ENCODE measurements around the gene LHFPL2.
A peak's percentile ranks its signal among the peaks of the same experiment; 100 is the strongest.

LHFPL2 gene

GRCh38 chr5:78597068-78597973, 51.3 kb downstream of the LHFPL2 start:
- DNase-seq (ENCODE audit: low spot score) (no peak), FAIRE-seq (no peak)

GRCh38 chr5:78595458-78595921, 53.1 kb downstream of the LHFPL2 start:
- no peak for DNase-seq (ENCODE audit: low spot score)
- no peak for FAIRE-seq

DNA sequence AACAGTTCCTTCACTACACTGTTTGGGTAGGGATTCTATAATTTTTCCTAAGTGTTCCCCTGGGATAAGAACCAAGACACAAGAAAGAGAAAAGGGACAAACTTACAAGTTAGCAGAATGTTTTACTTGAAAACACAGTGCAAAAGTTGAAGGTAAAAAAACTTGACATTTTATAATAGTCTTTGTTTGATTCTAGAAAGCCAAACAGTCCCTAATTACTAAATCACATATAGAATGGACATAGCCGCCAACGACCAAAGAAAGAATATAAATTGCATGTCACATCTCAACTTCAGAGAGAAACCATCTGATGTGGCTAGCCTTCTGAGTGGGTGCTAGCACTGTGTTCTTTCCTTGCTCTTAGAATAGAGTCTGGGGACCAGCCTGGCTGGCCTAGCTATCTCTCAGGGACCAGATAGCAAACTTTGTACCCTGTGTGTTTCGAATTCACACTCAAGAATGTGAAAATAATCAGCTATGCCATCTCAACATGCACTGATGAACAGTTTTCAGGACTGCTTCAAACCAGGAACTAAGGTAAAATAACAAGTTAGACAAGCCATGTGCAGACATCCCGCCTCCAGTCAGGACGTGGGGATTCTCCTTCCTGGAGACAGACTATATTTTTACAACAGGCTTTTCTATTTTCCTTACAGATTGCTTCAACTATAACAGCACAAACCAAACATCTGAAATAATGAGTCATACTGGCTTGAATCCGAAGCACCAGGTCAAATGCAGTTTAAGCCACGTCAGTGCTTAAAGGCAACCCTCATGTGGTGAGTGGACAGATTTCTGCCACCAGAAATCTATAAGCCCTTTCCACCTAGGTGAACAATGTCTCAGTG, 53.7 kb downstream of the LHFPL2 start:
- FAIRE-seq = no peak
- peak; percentile 72 for DNase-seq (ENCODE audit: low spot score)

GRCh38 chr5:78594021-78594420, 54.6 kb downstream of the LHFPL2 start:
- DNase-seq (ENCODE audit: low spot score) (no peak), FAIRE-seq (no peak)

DNA sequence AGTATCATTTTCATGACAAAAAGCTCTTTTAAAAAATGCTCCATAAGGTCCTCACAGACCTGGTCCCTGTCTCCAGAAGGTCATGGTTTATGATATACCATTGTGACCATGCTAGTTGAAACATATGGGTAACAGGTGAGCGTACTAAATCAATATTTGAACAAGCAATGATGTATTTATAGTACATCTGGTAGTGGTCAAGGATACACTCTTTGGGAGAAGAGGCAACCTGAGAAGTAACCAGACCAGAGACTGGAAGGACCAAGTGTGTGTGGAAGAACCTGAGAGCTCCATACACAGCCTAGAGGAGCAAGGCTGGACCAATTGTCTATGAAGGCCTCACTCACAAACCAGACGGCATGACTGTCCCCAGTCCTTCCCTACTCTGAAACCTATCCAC, 55.1 kb downstream of the LHFPL2 start:
- DNase-seq (ENCODE audit: low spot score) = no peak
- FAIRE-seq = no peak

DNA sequence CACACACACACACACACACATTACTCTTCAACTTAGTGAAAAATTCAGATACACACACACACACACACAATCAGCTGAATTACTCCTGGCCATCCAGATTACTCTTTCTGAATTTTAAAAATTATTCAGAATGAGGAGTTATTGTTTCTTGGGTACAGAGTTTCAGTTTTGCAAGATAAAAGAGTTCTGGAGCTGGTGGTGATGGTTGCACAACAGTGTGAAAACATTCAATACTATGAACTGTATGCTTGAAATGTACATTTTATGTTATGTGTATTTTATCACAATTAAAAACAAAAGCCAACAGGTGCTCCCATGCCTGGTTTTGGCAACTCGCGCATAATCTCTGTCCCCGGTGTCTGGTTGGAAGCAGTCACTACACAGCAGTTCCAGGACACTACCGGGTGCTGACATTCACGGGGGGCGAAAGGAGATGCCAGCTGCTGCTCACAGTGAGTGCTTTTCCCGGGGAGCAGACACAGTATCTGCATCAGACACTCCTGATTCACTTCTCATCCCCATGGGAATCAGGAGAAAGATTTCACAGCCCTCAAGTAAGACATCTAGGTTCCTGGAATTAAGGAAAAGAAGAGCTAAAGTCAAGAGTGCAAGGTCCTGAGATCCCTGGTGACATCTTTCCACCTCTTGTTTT, 55.7 kb downstream of the LHFPL2 start:
- no peak for FAIRE-seq
- DNase-seq (ENCODE audit: low spot score) = no peak

DNA sequence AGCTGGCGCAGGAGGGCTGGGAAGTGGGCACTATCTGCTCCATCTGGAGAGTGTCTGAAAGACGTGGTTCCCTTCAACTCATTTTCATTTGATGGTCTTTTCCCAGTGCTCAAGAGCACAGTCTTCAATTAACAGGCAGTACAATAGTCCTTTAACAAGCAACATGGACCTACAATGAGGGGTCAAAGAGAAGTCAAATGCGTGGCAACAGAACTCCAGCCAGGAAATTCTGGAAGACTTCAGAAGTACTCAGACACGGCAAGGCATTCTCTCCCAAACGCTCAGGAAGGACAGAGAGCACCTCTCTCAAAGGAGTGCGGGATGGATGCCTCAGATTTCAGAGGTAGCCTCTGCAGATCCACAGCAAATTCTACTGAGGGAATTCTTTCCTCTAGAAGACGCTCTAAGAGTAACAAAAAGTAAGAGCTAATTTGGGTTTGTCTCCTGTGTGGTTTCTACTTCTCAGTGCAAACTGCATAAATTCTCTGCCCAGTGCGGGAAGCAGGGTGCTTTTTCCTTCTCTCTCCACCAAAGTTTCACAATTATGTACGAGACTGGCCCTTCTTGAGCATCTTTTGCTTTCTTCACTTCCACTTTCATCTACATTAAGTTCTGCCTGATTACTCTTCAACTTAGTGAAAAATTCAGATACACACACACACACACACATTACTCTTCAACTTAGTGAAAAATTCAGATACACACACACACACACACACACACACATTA, 56.4 kb downstream of the LHFPL2 start:
- FAIRE-seq (no peak), DNase-seq (ENCODE audit: low spot score) (no peak)

GRCh38 chr5:78591138-78591612, 57.4 kb downstream of the LHFPL2 start:
- no peak for DNase-seq (ENCODE audit: low spot score)
- FAIRE-seq = no peak

GRCh38 chr5:78589923-78590322, 58.6 kb downstream of the LHFPL2 start:
- FAIRE-seq (no peak), DNase-seq (ENCODE audit: low spot score) (no peak)

- no peak for DNase-seq (ENCODE audit: low spot score)
- FAIRE-seq = no peak
Observed at GRCh38 chr5:78588507-78588906, 60.1 kb downstream of the LHFPL2 start.

GRCh38 chr5:78587775-78588291, 60.7 kb downstream of the LHFPL2 start:
- FAIRE-seq (no peak), DNase-seq (ENCODE audit: low spot score) (no peak)

DNA sequence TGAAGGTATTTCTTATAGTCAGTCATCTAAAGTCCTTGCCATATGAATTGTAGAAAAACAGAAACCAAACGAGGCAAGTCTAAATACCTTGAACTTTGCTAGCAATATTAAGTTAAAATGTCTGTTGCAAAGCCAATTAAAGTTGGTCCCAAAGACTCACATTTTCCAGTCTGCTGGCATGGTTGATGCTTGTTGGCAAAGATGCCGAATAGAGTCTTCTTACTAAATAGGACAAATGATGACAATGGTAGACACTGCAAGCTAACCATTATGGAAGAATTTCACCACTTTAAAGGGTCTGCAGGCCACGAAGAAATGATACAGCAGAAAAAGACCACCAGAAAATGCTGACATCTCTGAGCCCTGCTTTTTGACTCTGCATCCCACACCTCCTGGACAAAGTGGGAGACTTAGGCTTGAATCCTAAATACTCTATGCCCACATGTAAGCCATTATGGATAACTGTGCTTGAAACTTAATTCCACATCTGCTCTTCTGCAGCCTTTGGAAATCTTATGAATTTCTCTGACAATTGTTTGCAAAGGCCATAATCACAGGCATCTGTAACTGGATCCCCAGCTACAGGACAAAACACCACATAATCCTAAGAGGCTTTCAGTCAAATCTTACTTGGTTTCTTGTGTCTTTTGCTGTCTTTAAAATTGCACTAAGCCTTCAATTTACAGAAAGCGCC, 61.3 kb downstream of the LHFPL2 start:
- no peak for DNase-seq (ENCODE audit: low spot score)

GRCh38 chr5:78586251-78586650, 62.3 kb downstream of the LHFPL2 start:
- FAIRE-seq (no peak), DNase-seq (ENCODE audit: low spot score) (peak; percentile 87)

More for the DNA sequence above, 61.3 kb downstream of the LHFPL2 start:
- FAIRE-seq = no peak

DNA sequence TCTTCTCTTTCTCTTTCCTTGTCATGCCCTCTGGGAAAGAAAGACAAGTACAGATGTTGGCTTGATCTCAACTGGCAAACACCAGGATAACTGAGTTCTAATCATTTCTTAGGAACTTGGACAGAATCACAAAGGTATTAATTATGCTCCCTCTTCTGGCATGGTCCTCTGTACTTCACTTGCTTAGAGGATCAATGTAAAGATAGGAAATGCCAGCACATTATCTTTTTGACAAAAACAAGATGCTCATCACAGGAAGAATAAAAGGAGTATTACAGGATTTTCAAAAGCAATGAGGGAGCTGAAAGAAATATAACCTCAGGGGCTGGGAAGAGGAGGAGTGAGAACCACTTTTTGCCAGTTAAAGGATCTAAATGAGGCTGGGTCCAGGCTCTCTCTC, 70.6 kb downstream of the LHFPL2 start:
- no peak for FAIRE-seq
- DNase-seq (ENCODE audit: low spot score) = no peak

- no peak for FAIRE-seq
- no peak for DNase-seq (ENCODE audit: low spot score)
Observed at GRCh38 chr5:78577071-78577807, 71.3 kb downstream of the LHFPL2 start.

DNA sequence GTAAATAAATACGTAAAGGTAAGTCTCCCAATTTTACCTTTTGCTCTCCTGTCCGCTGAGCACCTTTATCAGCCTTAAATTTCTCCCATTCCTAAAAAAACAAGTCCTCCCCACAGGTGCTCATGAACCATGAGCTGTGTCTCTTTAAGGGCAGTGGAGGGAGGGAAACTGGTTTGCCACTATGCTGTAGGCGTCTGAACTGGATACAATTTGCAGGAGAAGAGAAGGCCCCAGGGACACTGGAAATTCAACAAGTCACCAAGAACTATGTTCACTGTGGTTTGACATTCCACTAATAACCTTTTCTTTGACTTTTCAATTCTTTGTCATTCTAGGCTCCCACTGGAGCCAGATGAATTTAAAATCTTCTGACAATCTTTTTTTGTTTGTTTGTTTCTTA, 72.2 kb downstream of the LHFPL2 start:
- no peak for FAIRE-seq
- DNase-seq (ENCODE audit: low spot score) = no peak

GRCh38 chr5:78574731-78575161, 73.8 kb downstream of the LHFPL2 start:
- FAIRE-seq = no peak

GRCh38 chr5:78574131-78574673, 74.4 kb downstream of the LHFPL2 start:
- no peak for DNase-seq (ENCODE audit: low spot score)
- FAIRE-seq = no peak

More at GRCh38 chr5:78574731-78575161, 73.8 kb downstream of the LHFPL2 start:
- no peak for DNase-seq (ENCODE audit: low spot score)

GRCh38 chr5:78573318-78573717, 75.3 kb downstream of the LHFPL2 start:
- DNase-seq (ENCODE audit: low spot score) (no peak), FAIRE-seq (no peak)

All from urothelium cell line (cell line).